Neural cell (in vitro differentiated cells): ENCODE results near the gene BHMT2.

Source experiments
- CTCF ChIP-seq: fragments of 450-650 bp; IDR thresholded peaks from 2 replicates; pipeline ENCODE4 v1.5.1; 2014; ENCODE audit warnings: antibody characterized with exemption, mild to moderate bottlenecking, moderate library complexity; ENCODE audit not compliant: poor library complexity, severe bottlenecking
- EP300 ChIP-seq: fragments of 450-650 bp; conservative IDR thresholded peaks from 2 replicates; pipeline ENCODE4 v1.6.1; 2014; ENCODE audit warnings: antibody characterized with exemption, mild to moderate bottlenecking, moderate library complexity; ENCODE audit not compliant: poor library complexity, severe bottlenecking
- EZH2 ChIP-seq: fragments of 200-600, 300-800 bp; shearing (Covaris generic), sonication (generic); IDR thresholded peaks from 2 replicates; pipeline ENCODE4 v1.6.1; 2014; ENCODE audit warnings: antibody characterized with exemption, low read length, borderline replicate concordance, mild to moderate bottlenecking; ENCODE audit not compliant: insufficient read depth, poor library complexity, severe bottlenecking
- POLR2AphosphoS5 ChIP-seq: IDR thresholded peaks from 2 replicates; pipeline ENCODE4 v1.6.1; 2012
- REST ChIP-seq: IDR thresholded peaks from 2 replicates; pipeline ENCODE4 v1.6.1; 2012; ENCODE audit warnings: borderline replicate concordance
- SMC3 ChIP-seq: fragments of 450-650 bp; conservative IDR thresholded peaks from 2 replicates; pipeline ENCODE4 v1.6.1; 2014; ENCODE audit warnings: antibody characterized with exemption, mild to moderate bottlenecking, moderate library complexity; ENCODE audit not compliant: poor library complexity

- no peak for TF ChIP-seq EZH2
- no peak for TF ChIP-seq EP300
- no peak for TF ChIP-seq CTCF
- no peak for TF ChIP-seq REST
- TF ChIP-seq SMC3, result no peak
- no peak for TF ChIP-seq POLR2AphosphoS5
These were observed 66.4 kb downstream of the BHMT2 start for GRCh38 chr5:79135790-79136553.
